ENCODE data around the gene CLK3. TPM values are rescaled to one million over a fixed set of nuclear protein-coding genes. Genes with fewer than 3 reads are reported as not detected.

CLK3 gene
- total and polyA plus RNA-seq, 10 donors: 54.0 to 229 (median 105) TPM

DNA sequence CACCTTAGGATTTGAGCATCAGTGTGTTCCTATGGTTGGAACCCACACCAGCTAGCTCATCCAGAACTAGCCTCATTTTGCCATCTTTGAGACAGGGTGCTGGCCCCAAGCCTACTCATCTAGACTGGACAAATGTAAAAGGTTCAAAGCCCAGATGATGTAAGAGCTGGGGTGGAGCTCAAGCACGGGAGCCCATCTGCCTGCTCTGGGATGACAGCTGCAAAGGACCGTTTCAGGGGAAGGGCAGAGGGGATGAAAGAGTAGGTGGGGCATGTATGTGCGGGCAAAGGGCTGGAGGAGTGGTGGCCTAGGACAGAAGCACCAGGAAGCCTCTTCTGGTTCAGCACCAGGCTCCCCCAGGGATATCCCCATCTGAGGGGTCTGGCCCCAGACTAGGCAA is 15.8 kb downstream of the CLK3 start:
- intact Hi-C loops (cut with DNase I; ENCODE audit: low total_unique reads): loop anchor here (5.0 kb wide), 1 partner anchor 259 kb away; no protein-coding TSS in a partner anchor
- TF ChIP-seq, protein P1, sequence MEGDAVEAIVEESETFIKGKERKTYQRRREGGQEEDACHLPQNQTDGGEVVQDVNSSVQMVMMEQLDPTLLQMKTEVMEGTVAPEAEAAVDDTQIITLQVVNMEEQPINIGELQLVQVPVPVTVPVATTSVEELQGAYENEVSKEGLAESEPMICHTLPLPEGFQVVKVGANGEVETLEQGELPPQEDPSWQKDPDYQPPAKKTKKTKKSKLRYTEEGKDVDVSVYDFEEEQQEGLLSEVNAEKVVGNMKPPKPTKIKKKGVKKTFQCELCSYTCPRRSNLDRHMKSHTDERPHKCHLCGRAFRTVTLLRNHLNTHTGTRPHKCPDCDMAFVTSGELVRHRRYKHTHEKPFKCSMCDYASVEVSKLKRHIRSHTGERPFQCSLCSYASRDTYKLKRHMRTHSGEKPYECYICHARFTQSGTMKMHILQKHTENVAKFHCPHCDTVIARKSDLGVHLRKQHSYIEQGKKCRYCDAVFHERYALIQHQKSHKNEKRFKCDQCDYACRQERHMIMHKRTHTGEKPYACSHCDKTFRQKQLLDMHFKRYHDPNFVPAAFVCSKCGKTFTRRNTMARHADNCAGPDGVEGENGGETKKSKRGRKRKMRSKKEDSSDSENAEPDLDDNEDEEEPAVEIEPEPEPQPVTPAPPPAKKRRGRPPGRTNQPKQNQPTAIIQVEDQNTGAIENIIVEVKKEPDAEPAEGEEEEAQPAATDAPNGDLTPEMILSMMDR (IDR thresholded peaks at IDR 0.05 in 8 of 11, conservative IDR thresholded peaks at IDR 0.05 in 3 of 11): no peak
- TF ChIP-seq POLR2AphosphoS5 (IDR thresholded peaks at IDR 0.05) (no peak), POLR2A (IDR thresholded peaks at IDR 0.05) (no peak)
- Histone ChIP-seq H3K4me1 (peaks cover 12 to 66% (median 39%) of the 10 kb centered on the region in 6 donors), H3K27ac (peak overlapping the region in 3 of 8 donors; percentile 56 to 81 (median 68)), H3K27me3 (replicated peaks in 1 of 7) (no peaks in the 10 kb centered on the region), H3K9me3 (no peaks in the 10 kb centered on the region), H3K4me3 (no peak overlapping the region), H3K36me3 (peaks cover 0 to 100% (median 88%) of the 10 kb centered on the region in 6 donors)
- 68 to 90% (median 77%) methylated on average over 3 of the region's 3 CpGs for WGBS, 5 donors
- no peak for DNase-seq

GRCh38 chr15:74631935-74632560 is 16.4 kb downstream of the CLK3 start:
- Histone ChIP-seq H3K27ac (peak overlapping the region in 1 of 8 donors; percentile 81), H3K9me3 (no peaks in the 10 kb centered on the region), H3K4me3 (no peak overlapping the region), H3K4me1 (peaks cover 6 to 59% (median 33%) of the 10 kb centered on the region in 6 donors), H3K36me3 (peaks cover 0 to 100% (median 87%) of the 10 kb centered on the region in 6 donors), H3K27me3 (replicated peaks in 1 of 7) (no peaks in the 10 kb centered on the region)
- peak in 2 of 3 donors; percentile 21 to 23 for TF ChIP-seq POLR2AphosphoS5 (IDR thresholded peaks at IDR 0.05)
- TF ChIP-seq, protein P1 (IDR thresholded peaks at IDR 0.05 in 8 of 11, conservative IDR thresholded peaks at IDR 0.05 in 3 of 11): peak; percentile 74 to 91 (median 83)
- no peak for TF ChIP-seq POLR2A (IDR thresholded peaks at IDR 0.05)
- intact Hi-C loops (cut with DNase I; ENCODE audit: low total_unique reads): loop anchor here (5.0 kb wide), 1 partner anchor 260 kb away; no protein-coding TSS in a partner anchor
- WGBS, 5 donors: 67 to 76% (median 71%) methylated on average over 8 of the region's 8 CpGs
- peak; percentile 90 for DNase-seq

- intact Hi-C loops (cut with DNase I; ENCODE audit: low total_unique reads): loop anchor here (5.0 kb wide), 1 partner anchor 260 kb away; no protein-coding TSS in a partner anchor
- 86 to 97% (median 94%) methylated on average over 8 to 9 of the region's 9 CpGs for WGBS, 5 donors
- TF ChIP-seq POLR2AphosphoS5 (IDR thresholded peaks at IDR 0.05): no peak
- no peak for TF ChIP-seq POLR2A (IDR thresholded peaks at IDR 0.05)
- TF ChIP-seq, protein P1 (IDR thresholded peaks at IDR 0.05 in 8 of 11, conservative IDR thresholded peaks at IDR 0.05 in 3 of 11): no peak
- Histone ChIP-seq H3K27ac (no peak overlapping the region), H3K9me3 (no peaks in the 10 kb centered on the region), H3K4me1 (peaks cover 3 to 54% (median 27%) of the 10 kb centered on the region in 6 donors), H3K36me3 (peaks cover 0 to 100% (median 87%) of the 10 kb centered on the region in 6 donors), H3K4me3 (no peak overlapping the region), H3K27me3 (replicated peaks in 1 of 7) (no peaks in the 10 kb centered on the region)
- no peak for DNase-seq
Measured at GRCh38 chr15:74632601-74633000, 17.0 kb downstream of the CLK3 start.

DNA sequence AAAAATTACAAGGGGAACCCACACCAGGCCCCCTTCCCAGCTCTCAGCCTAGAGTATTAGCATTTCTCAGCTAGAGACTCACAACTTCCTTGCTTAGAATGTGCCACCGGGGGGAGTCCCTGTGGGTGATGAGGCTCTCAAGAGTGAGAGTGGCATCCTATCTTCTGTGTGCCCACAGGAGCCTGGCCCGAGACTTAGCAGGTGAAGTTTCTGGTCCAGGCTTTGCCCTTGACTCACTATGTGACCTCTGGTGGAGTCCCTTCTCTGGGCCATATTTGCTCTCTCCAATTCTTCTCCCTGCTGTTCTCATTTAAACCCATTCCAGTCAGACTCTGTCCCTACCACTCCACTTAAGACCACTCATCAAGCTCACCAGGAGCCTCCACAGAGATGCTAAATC is 18.1 kb downstream of the CLK3 start:
- H3K36me3 ChIP-seq: peaks cover 0 to 100% (median 80%) of the 10 kb centered on the region in 6 donors
- intact Hi-C loops (cut with DNase I; ENCODE audit: low total_unique reads): loop anchor here (2.0 to 5.0 kb wide), 2 partner anchors 135 to 261 kb away; no protein-coding TSS in a partner anchor
- WGBS, 5 donors: 68 to 81% (median 73%) methylated on average over 1 to 2 of the region's 2 CpGs

More for the DNA sequence above, 18.1 kb downstream of the CLK3 start:
- no peak for DNase-seq
- Histone ChIP-seq H3K9me3 (no peaks in the 10 kb centered on the region), H3K27ac (no peak overlapping the region), H3K4me1 (peaks cover 0 to 42% (median 16%) of the 10 kb centered on the region in 6 donors), H3K4me3 (no peak overlapping the region), H3K27me3 (replicated peaks in 1 of 7) (no peaks in the 10 kb centered on the region)
- TF ChIP-seq, protein P1 (IDR thresholded peaks at IDR 0.05 in 8 of 11, conservative IDR thresholded peaks at IDR 0.05 in 3 of 11): no peak
- no peak for TF ChIP-seq POLR2AphosphoS5 (IDR thresholded peaks at IDR 0.05)
- no peak for TF ChIP-seq POLR2A (IDR thresholded peaks at IDR 0.05)

All from spleen (tissue), 11 donors.